HEK293 (cell line): ENCODE results near the gene CIART.
A peak's percentile ranks its signal among the peaks of the same experiment; 100 is the strongest.

ENCODE experiments used
- CTCF ChIA-PET: fragments of 350-600 bp; formaldehyde crosslinking; extraction: SDS; loops from one replicate; lab custom pipeline; 2021; ENCODE audit warnings: antibody characterized with exemption; lab: Yijun Ruan, JAX
- POLR2A ChIA-PET: fragments of 300-600 bp; formaldehyde crosslinking; extraction: SDS; loops from one replicate; lab custom pipeline; 2020; ENCODE audit warnings: antibody characterized with exemption, inconsistent platforms; lab: Yijun Ruan, JAX
- H3K27ac ChIP-seq: fragments of 200-500 bp; sonication (Bioruptor generic); 2 replicates; pipeline ENCODE4 v1.5.1; 2014; ENCODE audit warnings: low read depth, low read length, control low read depth, inconsistent platforms; ENCODE audit errors: extremely low read depth
- H3K36me3 ChIP-seq, 2 experiments: fragments of 200-500 bp in 1 of 2; sonication (Bioruptor generic) in 1 of 2; 1 replicate in 1 of 2; 2 replicates in 1 of 2; pipeline ENCODE4 v1.5.1; 2014 to 2017; ENCODE audit warnings: inconsistent platforms in 2 of 2, low read length in 2 of 2; ENCODE audit not compliant: control insufficient read depth in 2 of 2, insufficient read depth in 1 of 2
- H3K4me1 ChIP-seq: fragments of 200-500 bp; sonication (Bioruptor generic); 2 replicates; pipeline ENCODE4 v1.5.1; 2014; ENCODE audit warnings: mild to moderate bottlenecking, low read length, inconsistent platforms; ENCODE audit not compliant: control insufficient read depth, insufficient read depth
- H3K4me3 ChIP-seq: 2 replicates; pipeline ENCODE4 v1.5.1; 2011; ENCODE audit warnings: low read depth, mild to moderate bottlenecking, control low read depth, low read length, moderate library complexity
- H3K9me3 ChIP-seq: fragments of 200-500 bp; sonication (Bioruptor generic); 2 replicates; pipeline ENCODE4 v1.5.1; 2014; ENCODE audit warnings: low read depth, low read length, inconsistent platforms; ENCODE audit not compliant: control insufficient read depth, insufficient read depth
- GLIS2 ChIP-seq: fragments of 450-650 bp; formaldehyde crosslinking; IDR thresholded peaks from 2 replicates; pipeline ENCODE4 v1.5.1; 2016; ENCODE audit warnings: missing biosample characterization, missing genetic modification characterization
- KLF10 ChIP-seq: fragments of 450-650 bp; IDR thresholded peaks from 2 replicates; pipeline ENCODE4 v1.5.1; 2018; ENCODE audit warnings: missing biosample characterization, mild to moderate bottlenecking, missing genetic modification characterization
- KLF7 ChIP-seq: fragments of 450-650 bp; formaldehyde crosslinking; IDR thresholded peaks from 2 replicates; pipeline ENCODE4 v1.5.1; 2016; ENCODE audit warnings: missing biosample characterization, missing genetic modification characterization, borderline replicate concordance
- RBAK ChIP-seq: fragments of 450-650 bp; formaldehyde crosslinking; IDR thresholded peaks from 2 replicates; pipeline ENCODE4 v1.5.1; 2016; ENCODE audit warnings: missing biosample characterization, missing genetic modification characterization
- SP3 ChIP-seq: fragments of 450-650 bp; formaldehyde crosslinking; IDR thresholded peaks from 2 replicates; pipeline ENCODE4 v1.5.1; 2016; ENCODE audit warnings: missing biosample characterization, missing genetic modification characterization
- YY1 ChIP-seq: fragments of 450-650 bp; formaldehyde crosslinking; IDR thresholded peaks from 2 replicates; pipeline ENCODE4 v1.5.1; 2018; ENCODE audit warnings: missing biosample characterization, missing genetic modification characterization
- ZBTB20 ChIP-seq: fragments of 450-650 bp; formaldehyde crosslinking; IDR thresholded peaks from 2 replicates; pipeline ENCODE4 v1.5.1; 2016; ENCODE audit warnings: missing biosample characterization, missing genetic modification characterization
- ZFP3 ChIP-seq: fragments of 450-650 bp; formaldehyde crosslinking; IDR thresholded peaks from 2 replicates; pipeline ENCODE4 v1.5.1; 2016; ENCODE audit warnings: low read depth, missing biosample characterization, missing genetic modification characterization
- ZNF37A ChIP-seq: fragments of 450-650 bp; IDR thresholded peaks from 2 replicates; pipeline ENCODE4 v1.5.1; 2018; ENCODE audit warnings: missing biosample characterization, missing genetic modification characterization
- ZNF416 ChIP-seq: fragments of 450-650 bp; formaldehyde crosslinking; IDR thresholded peaks from 2 replicates; pipeline ENCODE4 v1.5.1; 2016; ENCODE audit warnings: missing biosample characterization, missing genetic modification characterization
- ZNF549 ChIP-seq: fragments of 450-650 bp; IDR thresholded peaks from 2 replicates; pipeline ENCODE4 v1.5.1; 2018; ENCODE audit warnings: missing biosample characterization, missing genetic modification characterization, mild to moderate bottlenecking, inconsistent platforms, moderate library complexity
- ZNF664 ChIP-seq: fragments of 450-650 bp; formaldehyde crosslinking; IDR thresholded peaks from 2 replicates; pipeline ENCODE4 v1.5.1; 2016; ENCODE audit warnings: missing biosample characterization, missing genetic modification characterization
- ZNF843 ChIP-seq: fragments of 450-650 bp; formaldehyde crosslinking; IDR thresholded peaks from 2 replicates; pipeline ENCODE4 v1.5.1; 2016; ENCODE audit warnings: missing biosample characterization, missing genetic modification characterization
- TF ChIP-seq, protein P1 (sequence below): fragments of 450-650 bp; formaldehyde crosslinking; IDR thresholded peaks from 2 replicates; pipeline ENCODE4 v1.5.1; 2016; ENCODE audit warnings: missing biosample characterization, missing genetic modification characterization
- TF ChIP-seq, protein P2 (sequence below): fragments of 450-650 bp; formaldehyde crosslinking; IDR thresholded peaks from 2 replicates; pipeline ENCODE4 v1.5.1; 2016; ENCODE audit warnings: missing biosample characterization, missing genetic modification characterization
- TF ChIP-seq, protein P3 (sequence below): fragments of 450-650 bp; IDR thresholded peaks from 2 replicates; pipeline ENCODE4 v1.5.1; 2018; ENCODE audit warnings: missing biosample characterization, missing genetic modification characterization
- TF ChIP-seq, protein P4 (sequence below): fragments of 450-650 bp; formaldehyde crosslinking; IDR thresholded peaks from 2 replicates; pipeline ENCODE4 v1.5.1; 2016; ENCODE audit warnings: missing biosample characterization, missing genetic modification characterization
- TF ChIP-seq, protein P5 (sequence below): fragments of 450-650 bp; formaldehyde crosslinking; IDR thresholded peaks from 2 replicates; pipeline ENCODE4 v1.5.1; 2016; ENCODE audit warnings: missing biosample characterization, missing genetic modification characterization, low read depth

The CIART gene

DNA sequence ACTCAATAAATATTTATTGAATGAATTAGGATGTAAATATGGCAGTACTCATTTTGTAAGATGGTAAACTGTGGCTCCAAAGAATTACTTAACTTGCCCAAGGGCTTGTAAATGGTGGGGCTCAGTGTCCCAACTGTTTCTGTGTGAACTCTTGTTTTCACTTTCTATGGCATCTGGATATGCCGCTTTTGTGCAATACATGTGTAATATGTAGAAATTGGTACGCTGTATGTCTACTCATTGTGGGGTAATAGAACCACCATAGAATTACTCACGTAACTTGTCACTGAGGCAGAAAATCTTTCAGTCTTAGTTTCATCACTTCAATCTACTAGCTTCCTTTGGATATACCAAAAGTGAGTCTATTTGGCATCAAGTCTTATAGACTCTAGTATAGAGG lies 40.0 kb downstream of the CIART start:
- H3K9me3 ChIP-seq = no peaks in the 10 kb centered on the region
- H3K27ac ChIP-seq = no peak overlapping the region
- peak overlapping the region; percentile 88 for H3K4me3 ChIP-seq
- POLR2A ChIA-PET = interaction anchor here (0.7 kb wide), 1 partner anchor 35 kb away, joined by 3 read pairs; no protein-coding TSS in a partner anchor
- H3K4me1 ChIP-seq = no peaks in the 10 kb centered on the region
- H3K36me3 ChIP-seq = peaks cover 28 to 38% of the 10 kb centered on the region in 2 experiments
- TF ChIP-seq, protein P1, sequence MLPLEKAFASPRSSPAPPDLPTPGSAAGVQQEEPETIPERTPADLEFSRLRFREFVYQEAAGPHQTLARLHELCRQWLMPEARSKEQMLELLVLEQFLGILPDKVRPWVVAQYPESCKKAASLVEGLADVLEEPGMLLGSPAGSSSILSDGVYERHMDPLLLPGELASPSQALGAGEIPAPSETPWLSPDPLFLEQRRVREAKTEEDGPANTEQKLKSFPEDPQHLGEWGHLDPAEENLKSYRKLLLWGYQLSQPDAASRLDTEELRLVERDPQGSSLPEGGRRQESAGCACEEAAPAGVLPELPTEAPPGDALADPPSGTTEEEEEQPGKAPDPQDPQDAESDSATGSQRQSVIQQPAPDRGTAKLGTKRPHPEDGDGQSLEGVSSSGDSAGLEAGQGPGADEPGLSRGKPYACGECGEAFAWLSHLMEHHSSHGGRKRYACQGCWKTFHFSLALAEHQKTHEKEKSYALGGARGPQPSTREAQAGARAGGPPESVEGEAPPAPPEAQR (tag by site-specific recombination) = no peak
- TF ChIP-seq ZNF664 (tag by site-specific recombination) = 0 out of 2 replicates have a peak, but pooled peaks have one; percentile 38
- CTCF ChIA-PET = interaction anchor here (1.9 kb wide), 1 partner anchor 41 kb away, joined by 8 read pairs; no protein-coding TSS in a partner anchor

DNA sequence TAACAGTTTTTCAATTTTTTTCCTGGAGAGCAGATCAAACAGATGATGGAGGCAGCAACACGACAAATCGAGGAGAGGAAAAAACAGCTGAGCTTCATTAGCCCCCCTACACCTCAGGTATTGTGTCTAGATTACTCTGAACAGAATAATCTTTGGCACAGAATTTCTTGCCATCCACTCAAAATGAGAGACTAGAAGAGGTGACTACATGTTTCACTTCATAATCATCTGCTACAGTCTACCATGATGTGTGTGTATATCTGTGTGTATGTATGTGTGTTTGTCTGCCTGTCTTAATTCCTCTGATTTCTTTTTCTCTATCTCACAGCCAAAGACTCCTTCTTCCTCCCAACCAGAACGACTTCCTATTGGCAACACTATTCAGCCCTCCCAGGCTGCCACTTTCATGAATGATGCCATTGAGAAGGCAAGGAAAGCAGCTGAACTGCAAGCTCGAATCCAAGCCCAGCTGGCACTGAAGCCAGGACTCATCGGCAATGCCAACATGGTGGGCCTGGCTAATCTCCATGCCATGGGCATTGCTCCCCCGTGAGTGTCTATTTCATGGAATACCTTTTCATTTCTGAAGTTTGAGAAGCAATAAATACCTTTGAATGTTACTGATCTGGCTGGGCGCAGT lies 50.4 kb downstream of the CIART start:
- H3K4me1 ChIP-seq = no peaks in the 10 kb centered on the region
- H3K4me3 ChIP-seq = no peak overlapping the region
- CTCF ChIA-PET = no interaction called here
- H3K36me3 ChIP-seq = peaks cover 92 to 94% of the 10 kb centered on the region in 2 experiments
- no peak overlapping the region for H3K27ac ChIP-seq
- H3K9me3 ChIP-seq = no peaks in the 10 kb centered on the region
- POLR2A ChIA-PET = no interaction called here
- TF ChIP-seq, protein P2, sequence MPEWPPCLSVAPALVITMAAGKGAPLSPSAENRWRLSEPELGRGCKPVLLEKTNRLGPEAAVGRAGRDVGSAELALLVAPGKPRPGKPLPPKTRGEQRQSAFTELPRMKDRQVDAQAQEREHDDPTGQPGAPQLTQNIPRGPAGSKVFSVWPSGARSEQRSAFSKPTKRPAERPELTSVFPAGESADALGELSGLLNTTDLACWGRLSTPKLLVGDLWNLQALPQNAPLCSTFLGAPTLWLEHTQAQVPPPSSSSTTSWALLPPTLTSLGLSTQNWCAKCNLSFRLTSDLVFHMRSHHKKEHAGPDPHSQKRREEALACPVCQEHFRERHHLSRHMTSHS = no peak
- TF ChIP-seq, protein P3, sequence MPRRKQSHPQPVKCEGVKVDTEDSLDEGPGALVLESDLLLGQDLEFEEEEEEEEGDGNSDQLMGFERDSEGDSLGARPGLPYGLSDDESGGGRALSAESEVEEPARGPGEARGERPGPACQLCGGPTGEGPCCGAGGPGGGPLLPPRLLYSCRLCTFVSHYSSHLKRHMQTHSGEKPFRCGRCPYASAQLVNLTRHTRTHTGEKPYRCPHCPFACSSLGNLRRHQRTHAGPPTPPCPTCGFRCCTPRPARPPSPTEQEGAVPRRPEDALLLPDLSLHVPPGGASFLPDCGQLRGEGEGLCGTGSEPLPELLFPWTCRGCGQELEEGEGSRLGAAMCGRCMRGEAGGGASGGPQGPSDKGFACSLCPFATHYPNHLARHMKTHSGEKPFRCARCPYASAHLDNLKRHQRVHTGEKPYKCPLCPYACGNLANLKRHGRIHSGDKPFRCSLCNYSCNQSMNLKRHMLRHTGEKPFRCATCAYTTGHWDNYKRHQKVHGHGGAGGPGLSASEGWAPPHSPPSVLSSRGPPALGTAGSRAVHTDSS (tag by site-specific recombination) = no peak
- TF ChIP-seq YY1 (tag by site-specific recombination) (no peak), ZNF37A (tag by site-specific recombination) (no peak), ZNF416 (tag by site-specific recombination) (no peak), ZFP3 (no peak), RBAK (tag by site-specific recombination) (no peak), SP3 (tag by site-specific recombination) (no peak), GLIS2 (tag by site-specific recombination) (no peak), ZNF549 (no peak), ZNF843 (no peak), KLF10 (tag by site-specific recombination) (no peak), ZBTB20 (tag by site-specific recombination) (no peak), KLF7 (tag by site-specific recombination) (no peak)
- TF ChIP-seq, protein P4, sequence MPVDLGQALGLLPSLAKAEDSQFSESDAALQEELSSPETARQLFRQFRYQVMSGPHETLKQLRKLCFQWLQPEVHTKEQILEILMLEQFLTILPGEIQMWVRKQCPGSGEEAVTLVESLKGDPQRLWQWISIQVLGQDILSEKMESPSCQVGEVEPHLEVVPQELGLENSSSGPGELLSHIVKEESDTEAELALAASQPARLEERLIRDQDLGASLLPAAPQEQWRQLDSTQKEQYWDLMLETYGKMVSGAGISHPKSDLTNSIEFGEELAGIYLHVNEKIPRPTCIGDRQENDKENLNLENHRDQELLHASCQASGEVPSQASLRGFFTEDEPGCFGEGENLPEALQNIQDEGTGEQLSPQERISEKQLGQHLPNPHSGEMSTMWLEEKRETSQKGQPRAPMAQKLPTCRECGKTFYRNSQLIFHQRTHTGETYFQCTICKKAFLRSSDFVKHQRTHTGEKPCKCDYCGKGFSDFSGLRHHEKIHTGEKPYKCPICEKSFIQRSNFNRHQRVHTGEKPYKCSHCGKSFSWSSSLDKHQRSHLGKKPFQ = no peak
- TF ChIP-seq, protein P5, sequence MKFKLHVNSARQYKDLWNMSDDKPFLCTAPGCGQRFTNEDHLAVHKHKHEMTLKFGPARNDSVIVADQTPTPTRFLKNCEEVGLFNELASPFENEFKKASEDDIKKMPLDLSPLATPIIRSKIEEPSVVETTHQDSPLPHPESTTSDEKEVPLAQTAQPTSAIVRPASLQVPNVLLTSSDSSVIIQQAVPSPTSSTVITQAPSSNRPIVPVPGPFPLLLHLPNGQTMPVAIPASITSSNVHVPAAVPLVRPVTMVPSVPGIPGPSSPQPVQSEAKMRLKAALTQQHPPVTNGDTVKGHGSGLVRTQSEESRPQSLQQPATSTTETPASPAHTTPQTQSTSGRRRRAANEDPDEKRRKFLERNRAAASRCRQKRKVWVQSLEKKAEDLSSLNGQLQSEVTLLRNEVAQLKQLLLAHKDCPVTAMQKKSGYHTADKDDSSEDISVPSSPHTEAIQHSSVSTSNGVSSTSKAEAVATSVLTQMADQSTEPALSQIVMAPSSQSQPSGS (tag by site-specific recombination) = no peak
